WTC11 (cell line): ENCODE results near the gene PDSS2. TPM values are rescaled to one million over a fixed set of nuclear protein-coding genes. Genes with fewer than 3 reads are reported as not detected.
"Not testable (repeated sequence)": the region's sequence is repeated elsewhere in the genome, so short reads cannot be mapped to it uniquely, and the experiment has no call there.

Source experiments
- ATAC-seq: fragments of 200-7000 bp; cut with Tn5 transposase; 2 replicates; pipeline ENCODE4 v1.10.0; 2021; ENCODE audit warnings: mild to moderate bottlenecking, moderate library complexity
- CTCF ChIA-PET: fragments of 300-600 bp; sonication (Branson Sonifier 250); formaldehyde crosslinking; loops from one replicate; lab custom pipeline; 2021; ENCODE audit warnings: antibody characterized with exemption; lab: Charles Lee
- POLR2A ChIA-PET: fragments of 350-600 bp; sonication (Branson Sonifier 250); formaldehyde crosslinking; loops from one replicate; lab custom pipeline; 2021; ENCODE audit warnings: antibody characterized with exemption; lab: Charles Lee
- DNase-seq: peaks from one replicate; pipeline ENCODE4 v3.0.0; 2021; ENCODE audit warnings: low spot score
- H3K27ac Mint-ChIP-seq: 2 replicates; pipeline ENCODE4 v1.8.0; 2021; ENCODE audit warnings: mixed read lengths
- H3K27me3 Mint-ChIP-seq: 2 replicates; pipeline ENCODE4 v1.8.0; 2021; ENCODE audit warnings: low read depth, mild to moderate bottlenecking, moderate library complexity, mixed read lengths
- H3K36me3 Mint-ChIP-seq: 2 replicates; pipeline ENCODE4 v1.8.0; 2021; ENCODE audit warnings: mixed read lengths
- H3K4me1 Mint-ChIP-seq: 2 replicates; pipeline ENCODE4 v1.8.0; 2022; ENCODE audit warnings: mixed read lengths
- H3K4me3 Mint-ChIP-seq: 2 replicates; pipeline ENCODE4 v1.8.0; 2021; ENCODE audit warnings: mild to moderate bottlenecking, moderate library complexity, mixed read lengths
- H3K9me3 Mint-ChIP-seq: 2 replicates; pipeline ENCODE4 v1.8.0; 2021; ENCODE audit warnings: mixed read lengths
- ESRRA ChIP-seq: sonication (generic); formaldehyde crosslinking; IDR thresholded peaks from 2 replicates; pipeline ENCODE4 v1.8.1; 2022; ENCODE audit warnings: mild to moderate bottlenecking, missing genetic modification reagents, borderline replicate concordance
- GTF2I ChIP-seq: fragments of 250-450 bp; sonication (Bioruptor Pico); conservative IDR thresholded peaks from 2 replicates; pipeline ENCODE4 v1.4.0; 2021; ENCODE audit warnings: mild to moderate bottlenecking
- HMGA2 ChIP-seq: fragments of 250-450 bp; sonication (Bioruptor Pico); IDR thresholded peaks from 2 replicates; pipeline ENCODE4 v1.4.0; 2021; ENCODE audit warnings: mild to moderate bottlenecking, moderate library complexity
- IRF2 ChIP-seq: sonication (generic); formaldehyde crosslinking; IDR thresholded peaks from 2 replicates; pipeline ENCODE4 v1.8.0; 2022; ENCODE audit warnings: low read depth, missing genetic modification reagents, borderline replicate concordance
- JAZF1 ChIP-seq: fragments of 250-450 bp; sonication (Bioruptor Pico); IDR thresholded peaks from 2 replicates; pipeline ENCODE4 v1.9.0; 2021; ENCODE audit warnings: moderate library complexity, mild to moderate bottlenecking, inconsistent platforms
- NFE2L1 ChIP-seq: sonication (generic); formaldehyde crosslinking; IDR thresholded peaks from 2 replicates; pipeline ENCODE4 v1.8.1; 2023; ENCODE audit warnings: missing genetic modification reagents
- NR1H2 ChIP-seq: sonication (generic); formaldehyde crosslinking; IDR thresholded peaks from 2 replicates; pipeline ENCODE4 v1.9.0; 2021; ENCODE audit warnings: mild to moderate bottlenecking, moderate library complexity, missing genetic modification reagents
- NR2C2 ChIP-seq: sonication (generic); formaldehyde crosslinking; IDR thresholded peaks from 2 replicates; pipeline ENCODE4 v1.8.0; 2022; ENCODE audit warnings: mild to moderate bottlenecking, missing genetic modification reagents
- PRRX2 ChIP-seq: fragments of 250-450 bp; sonication (Bioruptor Pico); IDR thresholded peaks from 2 replicates; pipeline ENCODE4 v1.8.0; 2021; ENCODE audit warnings: mild to moderate bottlenecking
- ZNF121 ChIP-seq: sonication (generic); formaldehyde crosslinking; IDR thresholded peaks from 2 replicates; pipeline ENCODE4 v1.8.0; 2023; ENCODE audit warnings: missing genetic modification reagents
- ZNF263 ChIP-seq: sonication (generic); formaldehyde crosslinking; IDR thresholded peaks from 2 replicates; pipeline ENCODE4 v1.8.1; 2022; ENCODE audit warnings: low read depth, mild to moderate bottlenecking, moderate library complexity, missing genetic modification reagents
- ZNF317 ChIP-seq: sonication (generic); formaldehyde crosslinking; IDR thresholded peaks from 2 replicates; pipeline ENCODE4 v1.8.1; 2023; ENCODE audit warnings: low read depth, mild to moderate bottlenecking, moderate library complexity, missing genetic modification reagents, borderline replicate concordance
- ZNF416 ChIP-seq: fragments of 250-450 bp; sonication (Bioruptor Pico); IDR thresholded peaks from 2 replicates; pipeline ENCODE4 v1.9.0; 2021; ENCODE audit warnings: mild to moderate bottlenecking, inconsistent platforms
- ZNF423 ChIP-seq: fragments of 250-450 bp; sonication (Bioruptor Pico); IDR thresholded peaks from 2 replicates; pipeline ENCODE4 v2.1.2; 2022; ENCODE audit warnings: mild to moderate bottlenecking, moderate library complexity
- total RNA-seq: library from RNA; stranded (reverse); gene quantifications from 3 replicates; pipeline ENCODE4 v1.2.3, GENCODE V29; 2021
- TF ChIP-seq, protein P1 (sequence below): sonication (generic); formaldehyde crosslinking; IDR thresholded peaks from 2 replicates; pipeline ENCODE4 v1.8.1; 2023; ENCODE audit warnings: mild to moderate bottlenecking, missing genetic modification reagents, borderline replicate concordance
- TF ChIP-seq, protein P2 (sequence below): sonication (generic); formaldehyde crosslinking; conservative IDR thresholded peaks from 2 replicates; pipeline ENCODE4 v1.8.1; 2022; ENCODE audit warnings: mild to moderate bottlenecking, missing genetic modification reagents
- TF ChIP-seq, protein P3 (sequence below): sonication (generic); formaldehyde crosslinking; IDR thresholded peaks from 2 replicates; pipeline ENCODE4 v1.8.0; 2022; ENCODE audit warnings: mild to moderate bottlenecking, missing genetic modification reagents
- TF ChIP-seq, protein P4 (sequence below): sonication (generic); formaldehyde crosslinking; IDR thresholded peaks from 2 replicates; pipeline ENCODE4 v1.8.0; 2022; ENCODE audit warnings: mild to moderate bottlenecking, missing genetic modification reagents

The PDSS2 gene
- total RNA-seq, 1 experiment from 2014 or later = 18.3 TPM

DNA sequence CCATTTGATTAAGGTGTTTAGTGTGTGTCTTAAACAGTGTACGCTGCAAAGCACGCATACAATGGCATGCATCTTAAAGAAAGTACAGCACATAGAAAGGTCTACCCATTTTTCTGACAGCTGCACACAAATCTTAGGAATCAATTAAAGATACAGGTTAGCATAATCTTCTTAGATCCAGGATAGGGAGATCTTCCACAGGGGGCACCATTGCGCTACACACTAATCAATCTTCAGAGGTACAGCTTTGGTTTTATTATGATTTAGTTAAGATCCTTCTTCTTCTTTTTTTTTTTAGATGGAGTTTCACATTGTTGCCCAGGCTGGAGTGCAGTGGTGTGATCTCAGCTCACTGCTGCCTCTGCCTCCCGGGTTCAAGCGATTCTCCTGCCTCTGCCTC lies 280.4 kb downstream of the PDSS2 start (continued):
- TF ChIP-seq ZNF317 (no peak), NR1H2 (no peak), ZNF423 (CRISPR knock-in tag) (no peak)

DNA sequence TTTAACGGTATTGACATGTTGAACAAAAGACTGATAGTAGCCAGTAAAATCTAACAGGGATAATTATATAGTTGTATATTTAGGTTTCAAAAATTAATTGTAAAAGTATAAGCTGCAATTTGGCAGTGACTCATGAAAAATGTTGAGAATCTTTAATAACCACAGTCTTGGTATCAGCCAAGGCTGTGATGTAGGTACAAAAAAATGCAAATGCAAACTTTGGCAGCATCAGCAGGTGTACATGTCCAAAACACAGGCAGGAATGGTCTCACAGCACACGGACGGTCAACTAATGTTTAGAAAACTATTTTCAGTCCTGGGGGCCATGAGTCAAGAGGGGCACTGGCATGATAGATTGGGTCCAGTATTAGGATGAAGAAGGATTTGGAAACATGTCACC lies 285.6 kb downstream of the PDSS2 start:
- peaks cover 3% of the 10 kb centered on the region; the same call in 1 of the 2 replicates for H3K27me3 Mint-ChIP-seq
- H3K4me1 Mint-ChIP-seq = no peaks in the 10 kb centered on the region
- TF ChIP-seq, protein P1, sequence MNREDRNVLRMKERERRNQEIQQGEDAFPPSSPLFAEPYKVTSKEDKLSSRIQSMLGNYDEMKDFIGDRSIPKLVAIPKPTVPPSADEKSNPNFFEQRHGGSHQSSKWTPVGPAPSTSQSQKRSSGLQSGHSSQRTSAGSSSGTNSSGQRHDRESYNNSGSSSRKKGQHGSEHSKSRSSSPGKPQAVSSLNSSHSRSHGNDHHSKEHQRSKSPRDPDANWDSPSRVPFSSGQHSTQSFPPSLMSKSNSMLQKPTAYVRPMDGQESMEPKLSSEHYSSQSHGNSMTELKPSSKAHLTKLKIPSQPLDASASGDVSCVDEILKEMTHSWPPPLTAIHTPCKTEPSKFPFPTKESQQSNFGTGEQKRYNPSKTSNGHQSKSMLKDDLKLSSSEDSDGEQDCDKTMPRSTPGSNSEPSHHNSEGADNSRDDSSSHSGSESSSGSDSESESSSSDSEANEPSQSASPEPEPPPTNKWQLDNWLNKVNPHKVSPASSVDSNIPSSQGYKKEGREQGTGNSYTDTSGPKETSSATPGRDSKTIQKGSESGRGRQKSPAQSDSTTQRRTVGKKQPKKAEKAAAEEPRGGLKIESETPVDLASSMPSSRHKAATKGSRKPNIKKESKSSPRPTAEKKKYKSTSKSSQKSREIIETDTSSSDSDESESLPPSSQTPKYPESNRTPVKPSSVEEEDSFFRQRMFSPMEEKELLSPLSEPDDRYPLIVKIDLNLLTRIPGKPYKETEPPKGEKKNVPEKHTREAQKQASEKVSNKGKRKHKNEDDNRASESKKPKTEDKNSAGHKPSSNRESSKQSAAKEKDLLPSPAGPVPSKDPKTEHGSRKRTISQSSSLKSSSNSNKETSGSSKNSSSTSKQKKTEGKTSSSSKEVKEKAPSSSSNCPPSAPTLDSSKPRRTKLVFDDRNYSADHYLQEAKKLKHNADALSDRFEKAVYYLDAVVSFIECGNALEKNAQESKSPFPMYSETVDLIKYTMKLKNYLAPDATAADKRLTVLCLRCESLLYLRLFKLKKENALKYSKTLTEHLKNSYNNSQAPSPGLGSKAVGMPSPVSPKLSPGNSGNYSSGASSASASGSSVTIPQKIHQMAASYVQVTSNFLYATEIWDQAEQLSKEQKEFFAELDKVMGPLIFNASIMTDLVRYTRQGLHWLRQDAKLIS (CRISPR knock-in tag) = no peak
- TF ChIP-seq JAZF1 (CRISPR knock-in tag) = no peak
- no peak for TF ChIP-seq HMGA2 (CRISPR knock-in tag)
- no peak for TF ChIP-seq ZNF416
- ATAC-seq (no peak), DNase-seq (no peak)
- POLR2A ChIA-PET = no interaction called here
- CTCF ChIA-PET = interaction anchor here (0.7 to 1.4 kb wide), 3 partner anchors 12 to 41 kb away, joined by 3 to 7 read pairs (median 4); no protein-coding TSS in a partner anchor
- H3K4me3 Mint-ChIP-seq = no peak overlapping the region
- H3K36me3 Mint-ChIP-seq = peaks cover 28% of the 10 kb centered on the region
- no peak overlapping the region for H3K27ac Mint-ChIP-seq
- peaks cover 30% of the 10 kb centered on the region for H3K9me3 Mint-ChIP-seq

DNA sequence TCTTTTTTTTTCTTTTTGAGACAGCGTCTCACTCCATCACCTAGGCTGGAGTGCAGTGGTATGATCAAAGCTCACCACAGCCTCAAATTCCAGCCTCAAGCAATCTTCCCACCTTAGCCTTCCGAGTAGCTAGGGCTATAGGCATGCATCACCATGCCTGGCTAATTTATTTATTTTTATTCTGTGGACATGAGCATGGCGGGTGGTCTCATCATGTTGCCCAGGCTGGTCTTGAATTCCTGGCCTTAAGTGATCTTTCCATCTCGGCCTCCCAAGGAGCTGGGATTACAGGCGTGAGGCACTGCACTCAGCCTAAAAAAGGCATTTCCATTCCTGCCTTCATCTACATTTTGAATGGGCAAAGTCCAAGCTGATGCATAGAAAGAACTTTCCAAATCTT lies 287.9 kb downstream of the PDSS2 start:
- Mint-ChIP-seq H3K27ac (no peak overlapping the region), H3K4me1 (no peaks in the 10 kb centered on the region), H3K27me3 (peaks cover 3% of the 10 kb centered on the region; the same call in 1 of the 2 replicates), H3K9me3 (peaks cover 31% of the 10 kb centered on the region), H3K4me3 (no peak overlapping the region)
- no peak for DNase-seq
- no peak for ATAC-seq
- POLR2A ChIA-PET = interaction anchor here (0.7 kb wide), 1 partner anchor 313 kb away, joined by 6 read pairs; no protein-coding TSS in a partner anchor
- TF ChIP-seq IRF2 (CRISPR knock-in tag) (no peak), NR2C2 (CRISPR knock-in tag) (no peak), ZNF121 (CRISPR knock-in tag) (no peak), ZNF263 (no peak), ZNF416 (no peak), GTF2I (no peak), PRRX2 (CRISPR knock-in tag) (no peak), ESRRA (CRISPR knock-in tag) (no peak), NFE2L1 (no peak)
- TF ChIP-seq, protein P2, sequence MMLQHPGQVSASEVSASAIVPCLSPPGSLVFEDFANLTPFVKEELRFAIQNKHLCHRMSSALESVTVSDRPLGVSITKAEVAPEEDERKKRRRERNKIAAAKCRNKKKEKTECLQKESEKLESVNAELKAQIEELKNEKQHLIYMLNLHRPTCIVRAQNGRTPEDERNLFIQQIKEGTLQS = no peak
- TF ChIP-seq, protein P3, sequence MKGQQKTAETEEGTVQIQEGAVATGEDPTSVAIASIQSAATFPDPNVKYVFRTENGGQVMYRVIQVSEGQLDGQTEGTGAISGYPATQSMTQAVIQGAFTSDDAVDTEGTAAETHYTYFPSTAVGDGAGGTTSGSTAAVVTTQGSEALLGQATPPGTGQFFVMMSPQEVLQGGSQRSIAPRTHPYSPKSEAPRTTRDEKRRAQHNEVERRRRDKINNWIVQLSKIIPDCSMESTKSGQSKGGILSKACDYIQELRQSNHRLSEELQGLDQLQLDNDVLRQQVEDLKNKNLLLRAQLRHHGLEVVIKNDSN = no peak
- TF ChIP-seq, protein P4, sequence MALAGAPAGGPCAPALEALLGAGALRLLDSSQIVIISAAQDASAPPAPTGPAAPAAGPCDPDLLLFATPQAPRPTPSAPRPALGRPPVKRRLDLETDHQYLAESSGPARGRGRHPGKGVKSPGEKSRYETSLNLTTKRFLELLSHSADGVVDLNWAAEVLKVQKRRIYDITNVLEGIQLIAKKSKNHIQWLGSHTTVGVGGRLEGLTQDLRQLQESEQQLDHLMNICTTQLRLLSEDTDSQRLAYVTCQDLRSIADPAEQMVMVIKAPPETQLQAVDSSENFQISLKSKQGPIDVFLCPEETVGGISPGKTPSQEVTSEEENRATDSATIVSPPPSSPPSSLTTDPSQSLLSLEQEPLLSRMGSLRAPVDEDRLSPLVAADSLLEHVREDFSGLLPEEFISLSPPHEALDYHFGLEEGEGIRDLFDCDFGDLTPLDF (CRISPR knock-in tag) = no peak
- TF ChIP-seq, all 79 proteins: peak for 0
- H3K36me3 Mint-ChIP-seq = peaks cover 28% of the 10 kb centered on the region
- CTCF ChIA-PET = no interaction called here

DNA sequence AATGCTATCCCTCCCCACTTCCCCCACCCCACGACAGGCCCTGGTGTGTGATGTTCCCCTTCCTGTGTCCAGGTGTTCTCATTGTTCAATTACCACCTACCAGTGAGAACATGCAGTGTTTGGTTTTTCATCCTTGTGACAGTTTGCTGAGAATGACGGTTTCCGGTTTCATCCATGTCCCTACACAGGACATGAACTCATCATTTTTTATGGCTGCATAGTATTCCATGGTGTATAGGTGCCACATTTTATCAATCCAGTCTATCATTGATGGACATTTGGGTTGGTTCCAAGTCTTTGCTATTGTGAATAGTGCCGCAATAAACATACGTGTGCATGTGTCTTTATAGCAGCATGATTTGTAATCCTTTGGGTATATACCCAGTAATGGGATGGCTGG lies 295.1 kb downstream of the PDSS2 start:
- CTCF ChIA-PET, H3K27me3 Mint-ChIP-seq, DNase-seq, H3K36me3 Mint-ChIP-seq, H3K27ac Mint-ChIP-seq, H3K4me3 Mint-ChIP-seq, ATAC-seq, POLR2A ChIA-PET, H3K9me3 Mint-ChIP-seq: not testable (repeated sequence)
- peaks cover 13% of the 10 kb centered on the region for H3K4me1 Mint-ChIP-seq
